IMR-90 (cell line): Measurements from ENCODE around the gene PSMA2. TPM values are rescaled to one million over a fixed set of nuclear protein-coding genes. Genes with fewer than 3 reads are reported as not detected.

Source experiments
- ATAC-seq: fragments of 200-7000 bp; cut with Tn5 transposase; 2 replicates; pipeline ENCODE4 v1.9.1; 2020; ENCODE audit warnings: low read depth, mild to moderate bottlenecking, moderate library complexity
- BruUV-seq: library from RNA; stranded (reverse); fragments of 400-500 nt; replicated peaks from 2 replicates; lab custom pipeline; 2021; lab: Mats Ljungman, UMichigan
- CTCF ChIA-PET: fragments of 300-600 bp; formaldehyde crosslinking; extraction: SDS; loops from one replicate; lab custom pipeline; 2021; ENCODE audit warnings: antibody characterized with exemption; lab: Yijun Ruan, JAX
- POLR2A ChIA-PET: fragments of 300-600 bp; sonication (Branson Sonifier 250); formaldehyde crosslinking; loops from one replicate; lab custom pipeline; 2022; ENCODE audit warnings: antibody characterized with exemption; ENCODE audit not compliant: unreplicated experiment; lab: Charles Lee
- DNase-seq: peaks from one replicate; pipeline ENCODE4 v3.0.0; 2013
- H2AFZ ChIP-seq: replicated peaks from 2 replicates; pipeline ENCODE3; 2013; ENCODE audit warnings: low read length, mild to moderate bottlenecking; ENCODE audit not compliant: poor library complexity
- H2AK5ac ChIP-seq: 2 replicates; pipeline ENCODE4 v1.6.1; 2013; ENCODE audit warnings: low read depth, low read length, inconsistent platforms
- H2AK9ac ChIP-seq: replicated peaks from 2 replicates; pipeline ENCODE3; 2013; ENCODE audit warnings: mild to moderate bottlenecking, low read depth, low read length, moderate library complexity; ENCODE audit not compliant: poor library complexity
- H2BK120ac ChIP-seq: 2 replicates; pipeline ENCODE4 v1.6.1; 2013; ENCODE audit warnings: low read depth, low read length, inconsistent platforms
- H2BK15ac ChIP-seq: 3 replicates; pipeline ENCODE4 v1.6.1; 2013; ENCODE audit warnings: low read depth, low read length, inconsistent platforms
- H2BK20ac ChIP-seq: 2 replicates; pipeline ENCODE4 v1.6.1; 2013; ENCODE audit warnings: low read depth, mild to moderate bottlenecking, inconsistent platforms, low read length, moderate library complexity
- H2BK5ac ChIP-seq: 2 replicates; pipeline ENCODE4 v1.6.1; 2013; ENCODE audit warnings: mild to moderate bottlenecking, low read depth, low read length, inconsistent platforms; ENCODE audit not compliant: poor library complexity, severe bottlenecking
- H3K14ac ChIP-seq: replicated peaks from 2 replicates; pipeline ENCODE4 v1.6.1; 2013; ENCODE audit warnings: low read depth, low read length, inconsistent platforms
- H3K18ac ChIP-seq: 2 replicates; pipeline ENCODE4 v1.6.1; 2013; ENCODE audit warnings: low read depth, low read length, control low read depth
- H3K23ac ChIP-seq: 2 replicates; pipeline ENCODE4 v1.6.1; 2013; ENCODE audit warnings: low read depth, low read length, inconsistent platforms
- H3K27ac ChIP-seq: 2 replicates; pipeline ENCODE4 v1.5.1; 2013; ENCODE audit warnings: mild to moderate bottlenecking, control low read depth, low read length; ENCODE audit not compliant: insufficient read depth
- H3K27me3 ChIP-seq: 2 replicates; pipeline ENCODE4 v1.6.1; 2013; ENCODE audit warnings: low read length; ENCODE audit not compliant: control insufficient read depth, insufficient read depth
- H3K36me3 ChIP-seq: 2 replicates; pipeline ENCODE4 v1.6.1; 2013; ENCODE audit warnings: low read length, mixed read lengths; ENCODE audit not compliant: control insufficient read depth, insufficient read depth
- H3K4ac ChIP-seq: 2 replicates; pipeline ENCODE4 v1.6.1; 2013; ENCODE audit warnings: low read depth, low read length, inconsistent platforms
- H3K4me1 ChIP-seq: 2 replicates; pipeline ENCODE4 v1.6.1; 2013; ENCODE audit warnings: low read length, mixed read lengths; ENCODE audit not compliant: control insufficient read depth, insufficient read depth
- H3K4me2 ChIP-seq: 2 replicates; pipeline ENCODE4 v1.6.1; 2013; ENCODE audit warnings: low read depth, mild to moderate bottlenecking, control low read depth, low read length, moderate library complexity
- H3K4me3 ChIP-seq: 2 replicates; pipeline ENCODE4 v1.5.1; 2013; ENCODE audit warnings: low read depth, mild to moderate bottlenecking, control low read depth, low read length, moderate library complexity; ENCODE audit not compliant: insufficient read depth
- H3K56ac ChIP-seq: 2 replicates; pipeline ENCODE4 v1.6.1; 2013; ENCODE audit warnings: low read length, inconsistent platforms; ENCODE audit not compliant: insufficient read depth; ENCODE audit errors: extremely low read depth
- H3K79me1 ChIP-seq, 2 experiments: 2 replicates each; pipeline ENCODE4 v1.6.1; 2013; ENCODE audit warnings: low read length in 2 of 2, inconsistent platforms in 1 of 2, low read depth in 1 of 2
- H3K9ac ChIP-seq: 2 replicates; pipeline ENCODE4 v1.6.1; 2013; ENCODE audit warnings: low read depth, low read length, control low read depth
- H3K9me1 ChIP-seq: 2 replicates; pipeline ENCODE4 v1.6.1; 2013; ENCODE audit warnings: low read length, inconsistent platforms; ENCODE audit not compliant: insufficient read depth
- H3K9me3 ChIP-seq: 2 replicates; pipeline ENCODE4 v1.6.1; 2013; ENCODE audit warnings: low read length; ENCODE audit not compliant: control insufficient read depth, insufficient read depth
- H4K20me1 ChIP-seq: 2 replicates; pipeline ENCODE4 v1.6.1; 2013; ENCODE audit warnings: low read length, inconsistent platforms; ENCODE audit not compliant: insufficient read depth
- H4K5ac ChIP-seq: 2 replicates; pipeline ENCODE4 v1.6.1; 2013; ENCODE audit warnings: mild to moderate bottlenecking, low read depth, low read length, control low read depth
- H4K8ac ChIP-seq, 2 experiments: 2 replicates each; pipeline ENCODE4 v1.6.1; 2013; ENCODE audit warnings: low read depth in 2 of 2, low read length in 2 of 2, control low read depth in 1 of 2, inconsistent platforms in 1 of 2
- H4K91ac ChIP-seq: 2 replicates; pipeline ENCODE4 v1.6.1; 2013; ENCODE audit warnings: low read depth, low read length, inconsistent platforms; ENCODE audit not compliant: insufficient read depth
- BHLHE40 ChIP-seq: fragments of 150-350 bp; IDR thresholded peaks from 2 replicates; pipeline ENCODE4 v1.6.1; 2016; ENCODE audit warnings: mild to moderate bottlenecking, low read depth, low read length
- CHD1 ChIP-seq: IDR thresholded peaks from 2 replicates; pipeline ENCODE4 v1.6.1; 2012; ENCODE audit warnings: low read depth, low read length, improper control_type of control experiment
- ELK1 ChIP-seq: fragments of 150-350 bp; IDR thresholded peaks from 2 replicates; pipeline ENCODE4 v1.6.1; 2016; ENCODE audit warnings: low read depth, mild to moderate bottlenecking, low read length, moderate library complexity, borderline replicate concordance
- NFE2L2 ChIP-seq: fragments of 150-350 bp; IDR thresholded peaks from 2 replicates; pipeline ENCODE4 v1.6.1; 2016; ENCODE audit warnings: low read depth, mild to moderate bottlenecking, low read length
- WGBS, 2 experiments: methylation state at CpG; one replicate each; pipeline versions ENCODE4 v1.1.5 to v1.1.7; 2013; ENCODE audit warnings: missing lambda C conversion rate in 2 of 2; ENCODE audit not compliant: insufficient read length in 1 of 2; ENCODE audit errors: extremely low coverage in 2 of 2; 5-methylcytosine and 5-hydroxymethylcytosine counted together
- dilution Hi-C: fragments of 300-500 bp; cut with HindIII; formaldehyde crosslinking; loops from one replicate; pipeline ENCODE4 v1.14.3; 2018; ENCODE audit warnings: low sequenced_read_pairs; ENCODE audit not compliant: unreplicated experiment
- in situ Hi-C: fragments of 300-500 bp; cut with MboI; formaldehyde crosslinking; loops from 3 replicates; pipeline ENCODE4 v1.14.3; 2019; ENCODE audit warnings: low sequenced_read_pairs, inconsistent platforms, mixed read lengths
- intact Hi-C: fragments of 100-400 bp; cut with micrococcal nuclease; formaldehyde crosslinking; loops from 2 replicates; pipeline ENCODE4 v1.10.0; 2022
- polyA plus RNA-seq, 3 experiments: library from polyadenylated mRNA; depleted of rRNA; stranded (reverse); fragments of >200 nt; gene quantifications; 2 replicates each; pipeline ENCODE4 v1.2.3, GENCODE V29; 2012; ENCODE audit warnings: low replicate concordance in 1 of 3
- total RNA-seq: library from RNA; depleted of rRNA; stranded (reverse); fragments of >200 nt; gene quantifications from 2 replicates; pipeline ENCODE4 v1.2.3, GENCODE V29; 2012

The PSMA2 gene
- total and polyA plus RNA-seq, 2 of the 4 experiments (the other 2 are of a cell fraction): 106 to 138 TPM

DNA sequence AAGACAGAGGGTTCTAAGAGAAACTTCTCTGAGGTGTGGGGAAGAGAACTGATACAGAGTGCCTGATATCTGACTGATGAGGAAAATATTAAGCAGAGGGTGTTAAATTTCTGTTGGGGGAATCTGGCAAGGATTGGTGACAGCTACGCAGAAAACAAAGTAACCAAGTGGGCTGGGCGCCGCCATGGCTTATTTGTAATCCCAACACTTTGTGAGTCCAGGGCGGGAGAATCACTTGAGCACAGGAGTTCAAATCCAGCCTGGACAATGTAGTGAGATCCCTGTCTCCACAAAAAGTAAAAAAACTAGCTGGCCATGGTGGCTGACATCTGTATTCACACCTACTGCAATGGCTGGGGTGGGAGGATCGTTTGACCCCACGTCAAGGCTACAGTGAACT lies 18.0 kb downstream of the PSMA2 start:
- peak overlapping the region; percentile 11; the same call in 1 of the 2 replicates for H3K27ac ChIP-seq
- H3K4ac ChIP-seq: no peak overlapping the region
- no peaks in the 10 kb centered on the region for H3K9me3 ChIP-seq
- no peak overlapping the region for H3K9ac ChIP-seq
- no TSS peak for BruUV-seq
- intact Hi-C loops (no loop called here), in situ Hi-C loops (no loop called here), dilution Hi-C loops (no loop called here)
- H3K36me3 ChIP-seq: peaks cover 13% of the 10 kb centered on the region
- H3K56ac ChIP-seq: no peak overlapping the region
- ATAC-seq (no peak), DNase-seq (no peak)
- peaks cover 8% of the 10 kb centered on the region; the same call in 1 of the 2 replicates for H3K9me1 ChIP-seq
- no peak overlapping the region for H3K14ac ChIP-seq
- ChIA-PET CTCF (interaction anchor here (0.6 kb wide), 1 partner anchor 192 kb away, joined by 3 read pairs; no protein-coding TSS in a partner anchor), POLR2A (no interaction called here)
- H3K23ac ChIP-seq: no peak overlapping the region
- no peaks in the 10 kb centered on the region for H4K20me1 ChIP-seq
- no peak overlapping the region for H2BK120ac ChIP-seq
- no peak overlapping the region for H2AK9ac ChIP-seq
- H2BK5ac ChIP-seq: no peak overlapping the region
- H2AK5ac ChIP-seq: no peak overlapping the region
- no peak overlapping the region for H3K18ac ChIP-seq
- H3K4me1 ChIP-seq: peaks cover 6% of the 10 kb centered on the region
- no peak overlapping the region for H3K4me3 ChIP-seq
- H4K91ac ChIP-seq: no peak overlapping the region
- no peak overlapping the region for H4K5ac ChIP-seq
- H2AFZ ChIP-seq: no peak overlapping the region
- WGBS, 2 experiments: no CpG with 5 or more reads among the region's 6 CpGs
- H2BK15ac ChIP-seq: no peak overlapping the region; the same call in 2 of the 3 replicates
- H4K8ac ChIP-seq: no peak overlapping the region
- H3K4me2 ChIP-seq: no peak overlapping the region
- no peaks in the 10 kb centered on the region for H3K27me3 ChIP-seq
- no peak overlapping the region for H2BK20ac ChIP-seq
- TF ChIP-seq CHD1 (no peak), ELK1 (no peak), NFE2L2 (no peak), BHLHE40 (no peak)
- peaks cover 16 to 20% of the 10 kb centered on the region in 2 experiments for H3K79me1 ChIP-seq
